ENCODE measurements around the gene DPP6.
"Not testable (repeated sequence)": the region's sequence is repeated elsewhere in the genome, so short reads cannot be mapped to it uniquely, and the experiment has no call there.

DPP6 gene

DNA sequence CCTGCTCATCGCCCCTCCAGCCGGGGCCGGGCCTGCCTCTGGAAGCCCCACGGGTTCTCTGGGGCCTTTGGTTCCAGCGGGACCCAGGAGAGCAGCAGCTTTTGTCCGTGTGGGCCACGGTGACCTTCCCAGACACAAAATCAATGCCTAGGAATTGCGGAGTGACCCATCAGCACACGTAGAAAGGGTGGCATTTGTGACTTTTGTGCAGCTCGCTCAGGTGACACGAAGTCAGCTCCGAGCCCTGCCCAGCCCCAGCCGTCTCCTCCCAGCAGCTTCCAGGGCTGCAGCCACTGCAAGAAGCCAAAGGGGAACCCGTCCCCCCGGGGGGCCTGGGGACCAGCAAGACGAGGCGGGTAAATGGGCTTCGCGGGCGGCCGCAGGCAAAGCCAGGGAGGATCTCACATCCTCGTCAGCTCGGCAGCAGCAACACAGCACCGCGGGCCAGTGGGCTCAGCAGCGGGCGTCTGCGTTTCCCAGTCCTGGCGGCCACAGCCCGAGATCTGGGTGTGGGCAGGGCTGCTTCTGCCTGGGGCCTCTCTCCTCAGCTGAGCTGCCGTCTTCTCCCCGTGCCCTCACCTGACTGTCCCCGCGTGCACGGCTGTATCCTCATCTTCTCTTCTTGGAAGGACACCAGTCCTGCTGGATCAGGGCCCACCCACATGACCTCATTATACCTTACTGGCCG is 862.3 kb downstream of the DPP6 start:
- in situ Hi-C loops (cut with MboI; ENCODE audit: low sequenced_read_pairs): loop anchor here (25.0 kb wide), 1 partner anchor 423 kb away; no protein-coding TSS in a partner anchor

DNA sequence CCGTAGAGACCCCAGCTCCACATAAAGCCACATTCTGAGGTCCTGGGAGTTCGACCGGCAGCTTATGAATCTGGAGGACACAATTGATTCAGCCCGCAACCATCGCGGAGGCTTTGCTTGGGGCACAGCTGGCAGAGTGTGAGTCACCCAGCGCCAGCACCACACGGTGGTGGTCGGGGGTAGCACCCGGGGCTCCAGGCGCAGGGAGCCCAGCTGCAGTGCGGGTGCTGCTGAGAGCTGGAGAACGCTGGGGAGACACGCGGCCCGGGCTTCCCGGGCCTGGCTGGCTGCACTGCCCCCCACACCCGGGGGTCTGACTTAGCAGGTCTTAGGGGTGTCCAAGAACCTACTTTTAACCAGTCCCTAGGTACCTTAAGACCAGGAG is 862.8 kb downstream of the DPP6 start:
- in situ Hi-C loops (cut with MboI; ENCODE audit: low sequenced_read_pairs): loop anchor here (25.0 kb wide), 1 partner anchor 422 kb away; no protein-coding TSS in a partner anchor

DNA sequence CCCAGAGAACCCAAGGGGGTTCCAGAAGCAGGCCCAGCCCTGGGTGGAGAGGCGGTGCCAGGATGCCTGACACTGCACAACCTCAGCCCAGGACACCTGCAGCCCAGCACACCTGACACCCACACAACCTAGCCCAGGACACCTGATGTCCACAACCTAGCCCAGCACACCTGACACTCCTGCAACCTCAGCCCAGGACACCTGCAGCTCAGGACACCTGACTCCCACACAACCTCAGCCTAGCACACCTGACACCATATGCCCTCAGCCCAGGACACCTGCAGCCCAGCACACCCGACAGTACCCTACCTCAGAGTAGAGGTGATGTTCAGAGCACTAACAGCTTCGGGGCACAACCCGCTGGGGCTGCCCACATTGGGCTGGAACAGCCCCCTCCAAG is 863.4 kb downstream of the DPP6 start:
- in situ Hi-C loops (cut with MboI; ENCODE audit: low sequenced_read_pairs): loop anchor here (25.0 kb wide), 1 partner anchor 422 kb away; no protein-coding TSS in a partner anchor

- in situ Hi-C loops (cut with MboI; ENCODE audit: low sequenced_read_pairs): loop anchor here (25.0 kb wide), 1 partner anchor 421 kb away; no protein-coding TSS in a partner anchor
Observed at GRCh38 chr7:154916381-154916780, 864.2 kb downstream of the DPP6 start.

- in situ Hi-C loops (cut with MboI; ENCODE audit: low sequenced_read_pairs): loop anchor here (25.0 kb wide), 1 partner anchor 420 kb away; no protein-coding TSS in a partner anchor
Observed at GRCh38 chr7:154916856-154917807, 864.9 kb downstream of the DPP6 start.

- in situ Hi-C loops (cut with MboI; ENCODE audit: low sequenced_read_pairs): loop anchor here (25.0 kb wide), 1 partner anchor 420 kb away; no protein-coding TSS in a partner anchor
Observed at GRCh38 chr7:154917808-154918160, 865.6 kb downstream of the DPP6 start.

DNA sequence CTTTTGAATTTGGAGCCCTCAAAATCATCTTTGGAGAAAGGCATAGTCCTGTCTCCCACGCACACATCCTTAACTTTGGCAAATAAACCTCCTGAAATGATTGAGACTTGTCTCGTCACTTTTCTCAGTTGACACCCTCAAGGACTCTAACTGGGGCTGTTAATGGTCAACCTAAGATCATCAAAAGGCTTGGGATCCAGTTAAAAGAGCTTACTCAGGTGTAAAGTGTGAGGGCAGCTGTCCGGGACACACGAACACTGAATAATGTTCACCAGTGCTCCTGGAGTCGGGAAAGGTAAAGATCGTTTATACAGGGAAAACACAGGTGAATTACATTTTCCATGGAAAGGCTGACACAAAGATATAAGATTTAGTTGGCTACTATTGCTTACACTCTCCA is 866.1 kb downstream of the DPP6 start:
- in situ Hi-C loops (cut with MboI; ENCODE audit: low sequenced_read_pairs): loop anchor here (25.0 kb wide), 1 partner anchor 419 kb away; no protein-coding TSS in a partner anchor

DNA sequence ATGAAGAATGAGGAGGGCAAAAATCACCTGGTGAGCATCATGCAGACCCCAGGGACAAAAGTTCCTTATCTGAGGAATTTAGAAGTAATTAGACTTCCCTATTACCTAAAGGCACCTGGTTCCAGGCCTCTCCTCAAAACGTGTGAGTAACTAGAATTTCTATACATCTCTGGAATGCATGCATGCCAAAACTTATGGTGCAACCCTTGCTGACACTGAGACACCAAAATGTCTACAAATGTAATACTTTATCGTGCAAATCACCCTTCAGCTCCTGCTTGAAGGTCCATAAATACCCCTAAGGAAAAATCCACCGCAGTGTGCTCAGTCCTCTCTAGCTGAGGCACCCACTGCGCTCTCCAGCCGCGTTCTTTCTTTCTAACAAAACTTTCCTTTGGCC is 866.5 kb downstream of the DPP6 start:
- in situ Hi-C loops (cut with MboI; ENCODE audit: low sequenced_read_pairs): loop anchor here (25.0 kb wide), 1 partner anchor 419 kb away; no protein-coding TSS in a partner anchor

DNA sequence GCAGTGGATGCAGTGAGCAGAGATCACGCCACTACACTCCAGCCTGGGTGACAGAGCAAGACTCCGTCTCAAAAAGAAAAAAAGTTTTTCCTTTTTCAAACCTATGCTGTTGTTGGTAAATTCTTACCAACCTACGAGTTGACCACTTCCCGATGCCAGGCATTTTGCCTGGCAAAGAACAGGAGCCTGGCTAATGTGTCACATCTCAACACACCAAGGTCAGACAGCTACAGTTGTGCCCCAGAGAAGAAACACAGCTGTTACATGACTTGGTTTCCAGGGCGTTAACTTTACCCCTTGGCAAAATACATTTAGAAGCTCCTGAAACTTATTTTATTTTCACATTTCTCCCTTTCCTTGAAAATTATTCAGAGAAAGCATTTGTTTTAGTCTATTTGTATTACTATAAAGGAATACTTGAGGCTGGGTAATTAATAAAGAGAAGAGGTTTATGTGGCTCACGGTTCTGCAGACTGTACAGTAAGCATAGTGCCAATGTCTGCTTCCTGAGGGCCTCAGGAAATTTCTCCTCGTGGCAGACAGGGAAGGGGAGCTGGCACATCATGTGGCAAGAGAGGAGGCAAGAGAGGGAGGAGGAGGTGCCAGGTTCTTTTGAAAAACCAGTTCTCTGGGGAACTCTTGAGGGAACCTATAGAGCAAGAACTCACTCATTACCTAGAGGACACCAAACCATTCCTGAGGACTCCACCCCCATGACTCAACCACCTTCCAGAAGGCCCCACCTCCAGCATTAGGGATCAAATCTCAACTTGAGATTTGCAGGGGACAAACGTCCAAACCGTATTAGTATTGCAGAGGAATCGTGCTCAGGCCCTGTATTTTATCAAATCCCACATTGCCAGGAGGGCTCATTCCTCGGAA is 867.4 kb downstream of the DPP6 start:
- in situ Hi-C loops (cut with MboI; ENCODE audit: low sequenced_read_pairs): loop anchor here (25.0 kb wide), 1 partner anchor 418 kb away; no protein-coding TSS in a partner anchor

DNA sequence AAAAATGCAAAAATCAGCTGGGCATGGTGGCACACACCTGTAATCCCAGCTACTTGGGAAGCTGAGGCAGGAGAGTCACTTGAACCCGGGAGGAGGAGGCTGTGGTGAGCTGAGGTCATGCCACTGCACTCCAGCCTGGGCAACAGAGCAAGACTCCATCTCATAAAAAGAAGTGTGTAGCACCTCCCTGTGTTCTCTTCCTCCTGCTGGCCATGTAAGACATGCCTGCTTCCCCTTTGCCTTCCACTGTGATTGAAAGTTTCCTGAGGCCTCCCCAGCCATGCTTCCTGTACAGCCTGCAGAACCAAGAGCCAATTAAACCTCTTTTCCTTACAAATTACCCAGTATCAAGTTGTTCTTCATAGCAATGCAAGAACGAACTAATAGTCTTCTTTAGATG is 870.3 kb downstream of the DPP6 start:
- in situ Hi-C loops (cut with MboI; ENCODE audit: low sequenced_read_pairs): loop anchor here (25.0 kb wide), 1 partner anchor 415 kb away; no protein-coding TSS in a partner anchor

GRCh38 chr7:154927624-154928125 is 875.5 kb downstream of the DPP6 start:
- in situ Hi-C loops (cut with MboI; ENCODE audit: low sequenced_read_pairs): no loop called here

GRCh38 chr7:154928136-154929005 is 876.2 kb downstream of the DPP6 start:
- in situ Hi-C loops (cut with MboI; ENCODE audit: low sequenced_read_pairs): no loop called here

DNA sequence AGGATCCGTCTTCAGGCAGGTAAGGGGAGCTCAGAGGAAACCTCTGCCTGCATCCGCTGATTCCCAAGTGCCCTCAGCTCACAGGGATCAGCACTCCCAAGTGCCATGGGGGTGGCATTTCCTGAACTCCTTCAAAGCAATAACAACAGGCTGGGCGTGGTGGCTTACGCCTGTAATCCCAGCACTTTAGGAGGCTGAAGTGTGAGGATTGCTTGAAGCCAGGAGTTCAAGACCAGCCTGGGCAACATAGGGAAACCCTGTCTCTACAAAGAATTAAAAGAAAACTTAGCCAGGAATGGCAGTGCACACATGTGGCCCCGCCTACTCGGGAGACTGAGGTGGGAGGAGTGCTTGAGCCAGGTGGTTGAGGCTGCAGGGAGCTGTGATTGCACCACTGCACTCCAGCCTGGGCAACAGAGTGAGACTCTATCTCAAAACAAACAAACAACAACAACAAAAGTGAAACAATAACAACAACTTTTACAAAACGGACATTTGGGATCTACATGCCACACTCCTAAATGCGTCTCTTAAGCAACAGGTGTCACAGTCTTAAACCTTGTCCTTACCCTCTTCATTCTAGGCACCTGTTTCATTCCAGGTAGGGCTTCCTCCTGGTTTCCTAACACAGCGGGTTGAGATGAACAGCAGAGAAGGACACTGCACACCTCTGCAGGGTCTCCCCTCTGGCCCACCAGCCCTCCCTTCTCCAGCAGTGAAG is 877.0 kb downstream of the DPP6 start:
- in situ Hi-C loops (cut with MboI; ENCODE audit: low sequenced_read_pairs): no loop called here

DNA sequence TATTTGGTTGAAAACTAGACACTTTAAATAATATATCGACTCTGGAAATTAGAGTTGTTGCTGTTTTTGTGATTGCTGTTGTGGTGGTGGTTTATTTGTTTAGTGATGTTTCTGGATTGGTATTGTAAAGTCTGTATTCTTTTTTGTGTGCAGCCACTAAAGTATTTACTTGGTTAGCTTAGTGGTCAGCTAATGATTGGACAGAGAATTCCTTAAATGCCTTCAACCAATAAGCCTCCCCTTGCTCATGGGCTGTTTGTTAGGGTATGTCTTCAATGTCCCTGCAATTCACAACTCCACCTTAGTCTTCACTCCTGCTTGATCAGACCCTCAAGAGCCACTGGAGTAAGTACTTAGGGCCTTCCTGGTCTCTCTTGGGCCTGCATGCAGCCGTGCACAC is 879.7 kb downstream of the DPP6 start:
- in situ Hi-C loops (cut with MboI; ENCODE audit: low sequenced_read_pairs): no loop called here

GRCh38 chr7:154934353-154934952 is 882.3 kb downstream of the DPP6 start:
- in situ Hi-C loops (cut with MboI; ENCODE audit: low sequenced_read_pairs): not testable (repeated sequence)

GRCh38 chr7:154937837-154938236 is 885.6 kb downstream of the DPP6 start:
- in situ Hi-C loops (cut with MboI; ENCODE audit: low sequenced_read_pairs): no loop called here

DNA sequence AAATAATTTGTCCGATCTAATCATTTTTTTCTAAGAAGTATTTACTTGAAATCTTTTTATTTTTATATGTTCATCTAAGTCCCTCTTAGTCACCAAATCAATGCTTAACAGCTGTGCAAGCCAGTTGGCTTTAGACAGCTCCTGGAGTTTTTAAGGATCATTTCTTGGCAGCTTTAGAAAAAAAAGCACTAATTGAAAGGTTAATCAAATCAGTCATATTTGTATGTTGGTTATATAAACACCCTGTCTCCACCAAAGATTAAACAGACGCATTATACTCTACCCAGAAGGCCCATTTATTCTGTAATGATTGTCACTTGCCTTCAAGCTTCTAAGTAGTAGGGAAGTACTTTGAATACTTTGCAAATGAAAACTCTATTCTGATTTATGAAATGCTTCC is 890.5 kb downstream of the DPP6 start:
- in situ Hi-C loops (cut with MboI; ENCODE audit: low sequenced_read_pairs): no loop called here

Data from HL-60/S4 treated with retinoic acid at 250 ng/mL for 4 days and 3 days (cell line).